Measurements from ENCODE around the gene OLFM3. TPM values are rescaled to one million over a fixed set of nuclear protein-coding genes. Genes with fewer than 3 reads are reported as not detected.

OLFM3 gene
- total RNA-seq, 1 donor from 2014 or later: 0.13 TPM

DNA sequence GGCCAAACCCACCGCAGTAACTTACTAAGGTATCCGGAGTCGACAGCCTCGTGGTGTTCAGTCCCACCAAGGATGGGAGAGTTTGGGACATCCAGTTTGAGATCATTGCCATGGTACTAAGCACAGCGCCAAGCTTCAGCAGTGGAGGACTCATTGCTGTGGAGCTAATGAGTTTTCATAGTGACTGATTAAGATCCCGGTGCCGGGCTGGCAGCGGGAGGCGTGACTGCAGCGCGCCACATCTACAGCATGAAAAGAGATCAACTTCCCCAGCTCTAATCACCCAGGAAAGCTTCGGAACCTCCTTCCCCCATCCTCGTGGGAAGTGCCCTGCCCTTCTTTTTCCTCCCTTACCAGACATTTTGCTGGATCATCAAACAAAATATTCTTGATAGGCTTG lies 149.9 kb downstream of the OLFM3 start:
- no peak overlapping the region for H3K4me3 ChIP-seq (ENCODE audit: low read depth, low read length)
- TF ChIP-seq, protein P1, sequence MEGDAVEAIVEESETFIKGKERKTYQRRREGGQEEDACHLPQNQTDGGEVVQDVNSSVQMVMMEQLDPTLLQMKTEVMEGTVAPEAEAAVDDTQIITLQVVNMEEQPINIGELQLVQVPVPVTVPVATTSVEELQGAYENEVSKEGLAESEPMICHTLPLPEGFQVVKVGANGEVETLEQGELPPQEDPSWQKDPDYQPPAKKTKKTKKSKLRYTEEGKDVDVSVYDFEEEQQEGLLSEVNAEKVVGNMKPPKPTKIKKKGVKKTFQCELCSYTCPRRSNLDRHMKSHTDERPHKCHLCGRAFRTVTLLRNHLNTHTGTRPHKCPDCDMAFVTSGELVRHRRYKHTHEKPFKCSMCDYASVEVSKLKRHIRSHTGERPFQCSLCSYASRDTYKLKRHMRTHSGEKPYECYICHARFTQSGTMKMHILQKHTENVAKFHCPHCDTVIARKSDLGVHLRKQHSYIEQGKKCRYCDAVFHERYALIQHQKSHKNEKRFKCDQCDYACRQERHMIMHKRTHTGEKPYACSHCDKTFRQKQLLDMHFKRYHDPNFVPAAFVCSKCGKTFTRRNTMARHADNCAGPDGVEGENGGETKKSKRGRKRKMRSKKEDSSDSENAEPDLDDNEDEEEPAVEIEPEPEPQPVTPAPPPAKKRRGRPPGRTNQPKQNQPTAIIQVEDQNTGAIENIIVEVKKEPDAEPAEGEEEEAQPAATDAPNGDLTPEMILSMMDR (IDR thresholded peaks at IDR 0.05; ENCODE audit: insufficient read depth, low read length, poor library complexity, severe bottlenecking): no peak
- H3K36me3 ChIP-seq (ENCODE audit: control insufficient read depth, insufficient read depth, low read length): no peaks in the 10 kb centered on the region
- DNase-seq (ENCODE audit: low read depth): no peak
- H3K27me3 ChIP-seq (ENCODE audit: control insufficient read depth, insufficient read depth, low read length): no peaks in the 10 kb centered on the region

DNA sequence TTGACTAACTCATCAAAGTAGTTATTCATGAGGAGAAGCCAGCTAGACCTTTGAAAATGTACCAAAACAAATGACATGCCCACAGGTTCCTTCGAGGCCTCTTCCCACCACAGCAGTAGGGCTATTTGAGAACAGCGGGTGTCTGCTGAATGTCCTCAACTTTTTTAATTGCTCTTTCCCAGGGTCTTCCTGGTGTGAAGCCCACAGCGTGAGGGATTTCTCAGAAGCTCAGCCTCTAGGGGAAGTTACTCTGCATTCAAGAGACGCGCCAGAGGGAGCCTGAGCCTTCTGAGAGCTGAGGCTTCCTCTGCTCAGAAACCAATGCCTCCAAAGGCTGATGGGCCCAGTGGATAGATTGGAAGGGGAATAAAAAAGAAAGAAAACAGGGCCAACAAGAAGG lies 153.6 kb downstream of the OLFM3 start:
- Histone ChIP-seq H3K4me3 (ENCODE audit: low read depth, low read length) (no peak overlapping the region), H3K36me3 (ENCODE audit: control insufficient read depth, insufficient read depth, low read length) (no peaks in the 10 kb centered on the region), H3K27me3 (ENCODE audit: control insufficient read depth, insufficient read depth, low read length) (no peaks in the 10 kb centered on the region)
- TF ChIP-seq, protein P1 (IDR thresholded peaks at IDR 0.05; ENCODE audit: insufficient read depth, low read length, poor library complexity, severe bottlenecking): no peak
- DNase-seq (ENCODE audit: low read depth): no peak

DNA sequence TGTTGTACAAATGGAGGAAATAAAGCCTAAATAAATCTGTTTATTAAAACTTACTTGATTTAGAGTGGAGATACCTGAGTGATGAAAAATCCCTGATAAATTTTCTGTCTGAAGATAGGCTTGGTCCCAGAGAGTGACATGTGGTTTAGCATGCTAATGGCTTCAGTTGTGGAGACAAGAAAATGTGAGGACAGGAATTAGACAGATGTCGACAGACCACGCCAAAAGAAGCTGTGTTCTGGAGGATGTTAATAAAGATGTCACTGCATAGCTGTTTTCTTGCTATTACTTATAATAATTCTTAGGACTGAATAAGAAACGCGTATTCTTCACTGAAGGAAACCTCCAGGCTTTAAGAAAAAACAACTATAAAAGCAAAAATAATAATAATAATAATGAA lies 154.9 kb downstream of the OLFM3 start:
- TF ChIP-seq, protein P1 (IDR thresholded peaks at IDR 0.05; ENCODE audit: insufficient read depth, low read length, poor library complexity, severe bottlenecking): no peak
- DNase-seq (ENCODE audit: low read depth): no peak
- no peak overlapping the region for H3K4me3 ChIP-seq (ENCODE audit: low read depth, low read length)
- no peaks in the 10 kb centered on the region for H3K27me3 ChIP-seq (ENCODE audit: control insufficient read depth, insufficient read depth, low read length)
- no peaks in the 10 kb centered on the region for H3K36me3 ChIP-seq (ENCODE audit: control insufficient read depth, insufficient read depth, low read length)

DNA sequence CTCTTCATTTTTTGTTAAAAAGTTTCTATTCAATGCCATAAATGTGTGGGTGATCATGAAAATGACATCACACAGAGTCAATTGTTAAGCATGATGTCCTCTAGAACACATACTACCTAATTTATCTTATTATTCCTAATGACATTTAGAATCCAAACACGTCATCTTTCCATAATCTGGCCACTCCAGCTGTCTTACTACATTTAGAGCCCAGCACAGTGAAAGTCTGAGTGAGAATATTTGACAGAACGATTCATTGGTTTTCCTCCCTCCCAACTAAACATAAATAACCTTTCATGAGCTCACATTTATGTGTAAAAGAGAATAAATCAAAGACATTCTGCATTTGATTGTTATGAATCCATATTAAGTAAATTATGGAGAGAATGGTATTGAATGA lies 160.7 kb downstream of the OLFM3 start:
- no peaks in the 10 kb centered on the region for H3K27me3 ChIP-seq (ENCODE audit: control insufficient read depth, insufficient read depth, low read length)
- H3K4me3 ChIP-seq (ENCODE audit: low read depth, low read length): no peak overlapping the region
- no peak for DNase-seq (ENCODE audit: low read depth)
- TF ChIP-seq, protein P1 (IDR thresholded peaks at IDR 0.05; ENCODE audit: insufficient read depth, low read length, poor library complexity, severe bottlenecking): no peak
- H3K36me3 ChIP-seq (ENCODE audit: control insufficient read depth, insufficient read depth, low read length): no peaks in the 10 kb centered on the region

DNA sequence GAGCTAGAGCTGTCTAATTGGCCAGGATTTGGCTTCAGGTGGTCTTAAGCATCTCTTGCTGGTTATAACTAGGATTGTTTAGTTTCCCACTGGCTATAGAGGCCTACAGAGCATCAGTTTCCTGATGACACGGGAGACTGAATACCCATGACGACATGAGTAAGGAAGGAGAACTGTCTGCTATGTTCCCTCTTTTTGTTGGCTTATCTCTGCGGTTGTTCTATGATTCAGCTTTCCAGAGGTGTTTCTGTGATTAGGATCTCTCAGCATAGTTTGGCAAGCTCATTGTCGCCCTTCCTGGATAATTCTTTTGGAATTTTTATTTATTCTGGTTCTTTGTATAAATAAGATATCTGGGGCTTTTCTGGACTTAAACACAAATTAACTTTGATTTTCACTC lies 163.4 kb downstream of the OLFM3 start:
- no peaks in the 10 kb centered on the region for H3K36me3 ChIP-seq (ENCODE audit: control insufficient read depth, insufficient read depth, low read length)
- no peak overlapping the region for H3K4me3 ChIP-seq (ENCODE audit: low read depth, low read length)
- DNase-seq (ENCODE audit: low read depth): no peak
- TF ChIP-seq, protein P1 (IDR thresholded peaks at IDR 0.05; ENCODE audit: insufficient read depth, low read length, poor library complexity, severe bottlenecking): no peak
- no peaks in the 10 kb centered on the region for H3K27me3 ChIP-seq (ENCODE audit: control insufficient read depth, insufficient read depth, low read length)

DNA sequence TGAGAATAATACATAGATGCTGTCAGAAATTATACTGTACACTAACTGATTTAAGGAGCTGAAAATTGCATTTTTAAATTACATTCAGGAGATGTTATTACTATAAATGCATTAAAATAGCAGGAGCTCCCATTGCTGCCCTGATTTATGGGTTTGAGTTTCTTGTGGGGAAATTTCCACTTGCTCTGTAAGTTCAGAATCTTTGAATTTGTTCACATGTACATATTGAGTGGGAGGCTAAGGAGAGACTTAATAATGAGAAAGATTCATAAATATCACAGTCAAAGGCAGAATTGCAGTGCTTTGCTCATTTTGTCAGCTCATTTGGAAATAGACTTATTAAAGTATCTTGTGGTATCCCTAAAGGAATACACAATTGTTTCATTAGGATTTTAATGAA lies 170.3 kb downstream of the OLFM3 start:
- no peaks in the 10 kb centered on the region for H3K36me3 ChIP-seq (ENCODE audit: control insufficient read depth, insufficient read depth, low read length)
- H3K4me3 ChIP-seq (ENCODE audit: low read depth, low read length): no peak overlapping the region
- TF ChIP-seq, protein P1 (IDR thresholded peaks at IDR 0.05; ENCODE audit: insufficient read depth, low read length, poor library complexity, severe bottlenecking): no peak
- no peaks in the 10 kb centered on the region for H3K27me3 ChIP-seq (ENCODE audit: control insufficient read depth, insufficient read depth, low read length)
- no peak for DNase-seq (ENCODE audit: low read depth)
